Measurements from ENCODE around the gene LRTM1.

The LRTM1 gene

DNA sequence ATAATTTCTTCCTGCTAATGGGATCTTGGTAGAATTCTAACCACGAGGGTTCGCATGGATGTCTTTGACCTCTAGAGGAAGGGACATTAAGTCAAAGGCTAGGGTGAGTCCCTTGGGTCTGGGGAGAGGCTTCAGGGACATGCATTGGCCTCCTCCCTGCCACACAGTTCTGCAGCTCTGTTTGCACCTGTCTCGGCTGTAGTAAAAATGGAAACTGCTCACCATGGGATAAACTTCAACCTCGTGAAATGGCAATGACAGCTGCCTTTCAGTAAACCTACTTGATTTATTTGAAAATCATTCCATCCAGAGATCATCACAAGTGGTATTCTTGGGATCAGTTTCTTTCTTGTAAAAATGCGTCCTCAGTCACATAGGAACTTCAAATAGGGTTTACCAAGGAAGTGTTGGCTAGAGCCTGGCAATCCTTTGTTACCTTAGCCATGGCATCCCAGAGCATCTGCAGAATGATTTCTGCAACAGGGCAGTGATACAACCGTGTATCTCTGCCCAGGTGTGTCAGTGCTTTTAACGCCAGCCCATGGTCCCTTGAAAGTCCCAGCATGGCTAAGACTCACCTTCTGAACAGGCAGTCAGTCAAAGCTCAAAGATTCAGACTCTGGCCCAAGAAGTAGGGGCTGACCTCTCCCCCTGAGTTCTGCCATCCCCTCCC lies 14.0 kb upstream of the LRTM1 start:
- TF ChIP-seq, protein P1, sequence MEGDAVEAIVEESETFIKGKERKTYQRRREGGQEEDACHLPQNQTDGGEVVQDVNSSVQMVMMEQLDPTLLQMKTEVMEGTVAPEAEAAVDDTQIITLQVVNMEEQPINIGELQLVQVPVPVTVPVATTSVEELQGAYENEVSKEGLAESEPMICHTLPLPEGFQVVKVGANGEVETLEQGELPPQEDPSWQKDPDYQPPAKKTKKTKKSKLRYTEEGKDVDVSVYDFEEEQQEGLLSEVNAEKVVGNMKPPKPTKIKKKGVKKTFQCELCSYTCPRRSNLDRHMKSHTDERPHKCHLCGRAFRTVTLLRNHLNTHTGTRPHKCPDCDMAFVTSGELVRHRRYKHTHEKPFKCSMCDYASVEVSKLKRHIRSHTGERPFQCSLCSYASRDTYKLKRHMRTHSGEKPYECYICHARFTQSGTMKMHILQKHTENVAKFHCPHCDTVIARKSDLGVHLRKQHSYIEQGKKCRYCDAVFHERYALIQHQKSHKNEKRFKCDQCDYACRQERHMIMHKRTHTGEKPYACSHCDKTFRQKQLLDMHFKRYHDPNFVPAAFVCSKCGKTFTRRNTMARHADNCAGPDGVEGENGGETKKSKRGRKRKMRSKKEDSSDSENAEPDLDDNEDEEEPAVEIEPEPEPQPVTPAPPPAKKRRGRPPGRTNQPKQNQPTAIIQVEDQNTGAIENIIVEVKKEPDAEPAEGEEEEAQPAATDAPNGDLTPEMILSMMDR (conservative IDR thresholded peaks at IDR 0.05; ENCODE audit: low read depth, low read length): no peak
- no peak overlapping the region for H3K4me3 ChIP-seq (ENCODE audit: low read length)
- DNase-seq (ENCODE audit: low read depth): no peak

DNA sequence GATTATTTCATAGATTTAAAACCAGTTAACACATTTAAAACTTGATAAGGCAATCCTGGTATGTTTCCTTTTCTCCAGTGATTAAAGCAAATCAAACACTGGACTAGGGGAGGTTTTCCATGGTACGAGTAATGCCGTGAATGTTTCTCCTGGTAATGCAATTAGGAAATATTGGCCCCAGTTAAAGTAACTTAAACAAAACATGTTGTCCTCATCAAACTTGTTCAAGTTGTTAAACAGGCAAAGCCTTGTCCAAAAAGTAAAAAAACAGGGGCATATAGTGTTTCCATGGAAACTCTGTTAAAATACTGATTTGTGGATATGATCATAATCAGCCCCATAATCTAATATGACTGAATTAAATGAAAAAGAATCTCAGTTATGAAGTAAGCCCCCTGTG lies 13.1 kb upstream of the LRTM1 start:
- no peak overlapping the region for H3K4me3 ChIP-seq (ENCODE audit: low read length)
- TF ChIP-seq, protein P1 (conservative IDR thresholded peaks at IDR 0.05; ENCODE audit: low read depth, low read length): no peak
- no peak for DNase-seq (ENCODE audit: low read depth)

DNA sequence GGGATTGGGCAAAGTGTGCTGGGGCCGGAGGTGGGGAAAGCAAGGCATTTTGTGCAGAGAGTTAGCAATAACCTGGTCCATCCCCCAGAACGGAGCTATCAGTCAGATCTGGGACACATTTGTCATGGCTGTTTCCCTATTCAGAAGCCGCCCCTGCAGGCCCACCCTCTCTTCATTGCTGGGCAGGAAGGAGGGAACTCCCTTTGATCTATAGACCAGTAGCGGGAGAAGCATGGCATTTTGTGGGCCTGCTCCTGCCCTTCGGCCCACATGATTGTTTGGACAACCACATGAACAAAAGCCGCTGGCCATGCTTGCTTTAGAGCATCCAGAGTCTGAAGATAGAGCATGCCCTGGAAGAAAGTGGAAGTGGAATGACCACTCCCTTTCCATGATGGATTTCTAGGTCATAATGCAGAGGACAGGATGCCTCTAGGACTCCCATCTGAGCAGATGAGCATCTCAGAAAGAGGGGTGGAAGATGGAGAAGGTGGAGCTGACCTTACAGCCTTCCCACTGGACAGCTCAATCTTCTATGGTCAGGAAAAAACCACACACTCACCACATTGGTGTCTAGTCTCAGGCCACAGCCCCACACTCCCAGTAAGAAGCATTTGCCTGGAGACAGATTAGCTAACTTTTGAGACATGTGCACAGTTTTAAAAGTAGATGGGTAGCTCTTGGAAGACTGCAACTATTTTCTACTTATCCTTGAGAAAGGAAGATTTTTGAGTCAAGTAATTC lies 11.9 kb upstream of the LRTM1 start:
- TF ChIP-seq, protein P1 (conservative IDR thresholded peaks at IDR 0.05; ENCODE audit: low read depth, low read length): no peak
- H3K4me3 ChIP-seq (ENCODE audit: low read length): no peak overlapping the region
- no peak for DNase-seq (ENCODE audit: low read depth)

DNA sequence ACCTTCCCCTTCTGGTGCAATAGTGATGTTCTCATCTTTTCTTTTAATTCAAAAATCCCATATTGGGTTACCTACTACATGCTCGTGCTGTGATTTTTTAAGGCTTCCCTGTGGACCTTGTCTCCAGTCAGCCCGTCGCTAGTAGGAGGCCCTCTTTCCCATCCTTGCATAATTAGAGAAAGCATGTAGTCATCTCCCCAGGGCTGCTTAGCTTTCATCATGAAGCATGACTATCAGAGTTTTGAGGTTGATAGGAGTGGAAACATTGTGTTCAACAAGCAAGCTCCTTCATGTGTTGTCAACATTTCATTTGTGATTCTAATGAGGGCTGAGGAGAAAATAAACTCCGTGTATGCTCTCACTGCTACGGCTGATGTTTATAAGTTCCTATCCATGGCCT lies 8.7 kb upstream of the LRTM1 start:
- DNase-seq (ENCODE audit: low read depth): no peak
- no peak overlapping the region for H3K4me3 ChIP-seq (ENCODE audit: low read length)
- TF ChIP-seq, protein P1 (conservative IDR thresholded peaks at IDR 0.05; ENCODE audit: low read depth, low read length): no peak

DNA sequence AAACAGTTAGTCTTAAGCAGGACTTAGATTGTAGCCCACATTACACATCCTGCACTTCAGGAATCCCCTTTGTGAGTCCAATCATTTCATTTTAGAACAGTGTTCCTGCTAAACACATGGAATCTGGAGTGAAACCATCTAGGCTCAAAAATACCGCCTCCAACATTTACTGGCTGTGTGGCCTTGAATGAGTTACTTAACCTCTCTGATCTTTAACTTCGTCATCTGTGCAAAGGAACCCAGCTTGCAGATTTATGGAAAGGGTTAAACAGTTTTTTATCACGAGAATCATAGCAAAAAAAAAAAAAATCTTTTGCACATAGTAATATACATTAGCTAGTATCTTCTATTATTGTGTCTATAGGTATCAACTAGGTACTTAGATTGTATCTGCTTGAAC lies 8.0 kb upstream of the LRTM1 start:
- TF ChIP-seq, protein P1 (conservative IDR thresholded peaks at IDR 0.05; ENCODE audit: low read depth, low read length): no peak
- no peak overlapping the region for H3K4me3 ChIP-seq (ENCODE audit: low read length)
- DNase-seq (ENCODE audit: low read depth): no peak

DNA sequence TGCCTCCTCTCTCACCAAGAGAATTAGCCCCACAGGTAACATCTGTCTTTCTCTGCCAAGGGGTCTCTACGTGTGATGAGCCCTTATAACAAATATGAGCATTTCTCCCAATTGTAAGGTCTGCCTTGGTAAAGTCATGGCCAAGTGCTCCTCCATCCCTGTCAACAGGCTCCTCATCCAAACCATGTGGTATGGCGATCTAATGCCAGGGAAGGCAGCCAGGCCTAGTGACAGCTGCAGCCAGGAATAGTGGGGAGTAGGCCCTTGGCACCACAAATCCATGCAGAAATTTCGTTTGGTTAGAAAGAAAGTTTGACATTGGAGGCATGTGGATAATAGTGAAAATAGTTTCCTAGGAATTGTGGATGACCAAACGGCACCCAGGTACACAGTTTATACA lies 4.7 kb upstream of the LRTM1 start:
- TF ChIP-seq, protein P1 (conservative IDR thresholded peaks at IDR 0.05; ENCODE audit: low read depth, low read length): no peak
- DNase-seq (ENCODE audit: low read depth): no peak
- H3K4me3 ChIP-seq (ENCODE audit: low read length): no peak overlapping the region

DNA sequence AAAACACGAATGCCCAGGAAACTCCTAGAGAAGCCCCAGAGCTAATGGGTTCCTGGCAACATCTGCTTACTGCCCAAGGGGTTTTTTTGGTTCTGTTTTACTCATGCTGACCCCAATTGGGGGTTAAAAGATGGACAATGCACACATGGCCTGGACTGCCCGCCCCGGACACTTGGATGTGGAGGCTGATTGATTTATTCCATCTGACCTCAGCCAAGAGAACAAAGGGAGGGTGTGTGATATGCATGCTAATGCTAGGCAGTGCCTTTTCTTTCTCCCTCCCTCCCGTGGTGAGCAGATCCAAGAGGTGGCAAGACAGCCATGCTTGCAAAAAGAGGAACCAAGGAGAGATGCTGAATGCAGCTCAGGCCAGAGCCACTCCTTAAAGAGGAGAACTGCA lies 3.3 kb upstream of the LRTM1 start:
- no peak overlapping the region for H3K4me3 ChIP-seq (ENCODE audit: low read length)
- TF ChIP-seq, protein P1 (conservative IDR thresholded peaks at IDR 0.05; ENCODE audit: low read depth, low read length): no peak
- DNase-seq (ENCODE audit: low read depth): no peak
